Breast epithelium (tissue), 4 donors: ENCODE measurements around the gene LONP2. TPM values are rescaled to one million over a fixed set of nuclear protein-coding genes. Genes with fewer than 3 reads are reported as not detected.
A peak's percentile ranks its signal among the peaks of the same experiment; 100 is the strongest.

ENCODE experiments used
- DNase-seq, 2 donors: peaks; one replicate each; pipeline ENCODE4 v3.0.0-alpha.2; 2019; ENCODE audit warnings: low spot score in 2 of 2
- H3K27ac ChIP-seq, 2 donors: fragments of 200-600 bp; sonication (generic) in 1 of 2; one replicate each; pipeline ENCODE4 v1.5.1; 2016 to 2019; ENCODE audit warnings: mild to moderate bottlenecking in 1 of 2
- H3K27me3 ChIP-seq, 2 donors: fragments of 200-600 bp; sonication (generic) in 1 of 2; one replicate each; pipeline versions ENCODE4 v1.5.1 to v1.6.0; 2017 to 2019; ENCODE audit warnings: control low read depth in 1 of 2, mild to moderate bottlenecking in 1 of 2
- H3K36me3 ChIP-seq: fragments of 200-600 bp; one replicate; pipeline ENCODE4 v1.5.1; 2019
- H3K4me1 ChIP-seq, 2 donors: fragments of 200-600 bp; sonication (generic); one replicate each; pipeline ENCODE4 v1.5.1; 2016 to 2019; ENCODE audit warnings: control low read depth in 1 of 2
- H3K4me3 ChIP-seq, 3 donors: fragments of 200-600 bp; sonication (generic); 1 replicate in 2 of 3; 2 replicates in 1 of 3; pipeline ENCODE4 v1.5.1; 2016 to 2019; ENCODE audit warnings: mild to moderate bottlenecking in 3 of 3, moderate library complexity in 2 of 3
- H3K9me3 ChIP-seq, 2 donors: fragments of 200-600 bp; sonication (generic) in 1 of 2; one replicate each; pipeline ENCODE4 v1.5.1; 2016 to 2019; ENCODE audit warnings: control low read depth in 1 of 2
- POLR2A ChIP-seq: fragments of 450-650 bp; IDR thresholded peaks from one replicate; pipeline ENCODE4 v1.6.1; 2016; ENCODE audit warnings: antibody characterized with exemption, mild to moderate bottlenecking, moderate library complexity
- POLR2AphosphoS5 ChIP-seq, 3 donors: sonication (generic); formaldehyde crosslinking; IDR thresholded peaks; one replicate each; pipeline ENCODE4 v1.6.1; 2017; ENCODE audit warnings: antibody characterized with exemption in 3 of 3
- intact Hi-C: fragments of 100-400 bp; cut with DNase I; formaldehyde crosslinking; loops from one replicate; pipeline ENCODE4 v1.15.1; 2023; ENCODE audit warnings: low total_unique reads
- total RNA-seq, 3 donors: library from RNA; depleted of rRNA; stranded (reverse); fragments of >200 nt; gene quantifications; one replicate each; pipeline ENCODE4 v1.1.0, GENCODE V29; 2016
- TF ChIP-seq, protein P1 (sequence below), 3 donors: fragments of 450-650 bp; IDR thresholded peaks; one replicate each; pipeline ENCODE4 v1.5.1; 2016 to 2017; ENCODE audit warnings: antibody characterized with exemption in 3 of 3, mild to moderate bottlenecking in 3 of 3, moderate library complexity in 3 of 3

LONP2 gene
- total RNA-seq, 3 donors from 2014 or later, result 66.6 to 106 (median 98.9) TPM

DNA sequence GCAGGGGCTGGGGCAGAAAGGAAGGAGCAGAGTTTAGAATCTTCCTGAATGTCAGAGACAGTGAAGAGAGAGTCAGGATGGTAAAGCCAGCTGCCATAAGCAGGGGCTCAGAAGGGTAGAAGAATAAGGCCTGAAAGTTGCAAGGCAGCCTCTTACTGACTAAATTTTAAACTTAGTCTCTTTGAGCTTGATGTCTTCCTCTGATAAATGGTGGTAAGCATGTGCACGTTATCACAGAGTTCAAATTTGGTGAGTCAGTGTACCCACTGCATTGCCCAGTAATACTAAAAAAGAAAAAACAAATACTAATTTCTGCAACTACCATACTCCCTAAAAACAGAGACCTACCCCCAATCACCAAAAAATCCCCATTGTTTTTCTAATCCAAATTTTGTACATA lies 96.0 kb downstream of the LONP2 start:
- no peak for TF ChIP-seq POLR2AphosphoS5 (IDR thresholded peaks at IDR 0.05)
- no peak for TF ChIP-seq POLR2A
- no peaks in the 10 kb centered on the region for H3K27me3 ChIP-seq
- no peaks in the 10 kb centered on the region for H3K4me1 ChIP-seq
- no peaks in the 10 kb centered on the region for H3K9me3 ChIP-seq
- intact Hi-C loops, result no loop called here
- H3K36me3 ChIP-seq, result no peaks in the 10 kb centered on the region
- no peak overlapping the region for H3K4me3 ChIP-seq
- DNase-seq, result no peak
- H3K27ac ChIP-seq, result no peak overlapping the region

DNA sequence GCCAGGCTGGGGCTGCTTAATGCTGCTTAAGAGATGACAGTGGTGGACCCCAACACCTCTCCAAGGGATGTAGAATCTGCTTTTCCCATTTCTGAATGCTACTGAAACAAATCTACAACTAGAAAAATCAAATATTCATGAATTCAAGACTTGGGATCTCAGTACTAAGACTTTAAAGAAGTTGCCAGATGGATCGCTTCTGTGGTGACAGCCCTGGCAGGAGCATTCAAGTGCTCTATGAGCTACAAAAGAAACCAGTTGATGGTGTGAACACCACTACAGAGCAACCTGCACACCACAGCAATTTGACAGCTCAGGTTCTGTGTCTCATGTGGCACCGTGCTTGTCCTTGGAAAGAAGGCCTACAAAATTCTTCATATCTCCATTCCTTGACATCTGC lies 98.5 kb downstream of the LONP2 start:
- TF ChIP-seq POLR2A (no peak), POLR2AphosphoS5 (IDR thresholded peaks at IDR 0.05) (no peak)
- no peaks in the 10 kb centered on the region for H3K27me3 ChIP-seq
- H3K9me3 ChIP-seq, result no peaks in the 10 kb centered on the region
- H3K4me3 ChIP-seq, result no peak overlapping the region
- intact Hi-C loops, result no loop called here
- DNase-seq, result no peak
- H3K27ac ChIP-seq, result no peak overlapping the region
- no peaks in the 10 kb centered on the region for H3K36me3 ChIP-seq
- no peaks in the 10 kb centered on the region for H3K4me1 ChIP-seq

GRCh38 chr16:48347191-48347865 lies 103.2 kb downstream of the LONP2 start:
- DNase-seq, result no peak
- no peak overlapping the region for H3K4me3 ChIP-seq
- no peaks in the 10 kb centered on the region for H3K36me3 ChIP-seq
- H3K9me3 ChIP-seq, result no peaks in the 10 kb centered on the region
- intact Hi-C loops, result no loop called here
- TF ChIP-seq POLR2AphosphoS5 (IDR thresholded peaks at IDR 0.05) (no peak), POLR2A (no peak)
- TF ChIP-seq, protein P1, sequence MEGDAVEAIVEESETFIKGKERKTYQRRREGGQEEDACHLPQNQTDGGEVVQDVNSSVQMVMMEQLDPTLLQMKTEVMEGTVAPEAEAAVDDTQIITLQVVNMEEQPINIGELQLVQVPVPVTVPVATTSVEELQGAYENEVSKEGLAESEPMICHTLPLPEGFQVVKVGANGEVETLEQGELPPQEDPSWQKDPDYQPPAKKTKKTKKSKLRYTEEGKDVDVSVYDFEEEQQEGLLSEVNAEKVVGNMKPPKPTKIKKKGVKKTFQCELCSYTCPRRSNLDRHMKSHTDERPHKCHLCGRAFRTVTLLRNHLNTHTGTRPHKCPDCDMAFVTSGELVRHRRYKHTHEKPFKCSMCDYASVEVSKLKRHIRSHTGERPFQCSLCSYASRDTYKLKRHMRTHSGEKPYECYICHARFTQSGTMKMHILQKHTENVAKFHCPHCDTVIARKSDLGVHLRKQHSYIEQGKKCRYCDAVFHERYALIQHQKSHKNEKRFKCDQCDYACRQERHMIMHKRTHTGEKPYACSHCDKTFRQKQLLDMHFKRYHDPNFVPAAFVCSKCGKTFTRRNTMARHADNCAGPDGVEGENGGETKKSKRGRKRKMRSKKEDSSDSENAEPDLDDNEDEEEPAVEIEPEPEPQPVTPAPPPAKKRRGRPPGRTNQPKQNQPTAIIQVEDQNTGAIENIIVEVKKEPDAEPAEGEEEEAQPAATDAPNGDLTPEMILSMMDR (IDR thresholded peaks at IDR 0.05), result no peak
- H3K27ac ChIP-seq, result no peak overlapping the region
- H3K4me1 ChIP-seq, result no peaks in the 10 kb centered on the region
- no peaks in the 10 kb centered on the region for H3K27me3 ChIP-seq

DNA sequence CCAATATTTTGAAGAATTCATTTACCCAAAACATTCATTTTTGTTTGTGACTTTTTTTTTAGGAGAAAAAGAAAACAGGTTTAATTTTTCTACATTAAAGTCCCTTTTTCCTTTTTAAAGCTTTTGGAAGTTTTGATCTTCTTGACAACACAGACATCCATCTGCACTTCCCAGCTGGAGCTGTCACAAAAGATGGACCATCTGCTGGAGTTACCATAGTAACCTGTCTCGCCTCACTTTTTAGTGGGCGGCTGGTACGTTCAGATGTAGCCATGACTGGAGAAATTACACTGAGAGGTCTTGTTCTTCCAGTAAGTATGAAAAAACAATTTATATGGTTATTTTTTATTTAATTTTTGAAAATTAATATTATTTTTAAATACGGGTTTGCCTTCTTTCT lies 103.9 kb downstream of the LONP2 start:
- no peak overlapping the region for H3K27ac ChIP-seq
- TF ChIP-seq POLR2AphosphoS5 (IDR thresholded peaks at IDR 0.05), result no peak
- TF ChIP-seq, protein P1 (IDR thresholded peaks at IDR 0.05), result no peak
- TF ChIP-seq POLR2A, result no peak
- no peak for DNase-seq
- H3K9me3 ChIP-seq, result no peaks in the 10 kb centered on the region
- H3K27me3 ChIP-seq, result no peaks in the 10 kb centered on the region
- no peak overlapping the region for H3K4me3 ChIP-seq
- no peaks in the 10 kb centered on the region for H3K36me3 ChIP-seq
- intact Hi-C loops, result no loop called here
- no peaks in the 10 kb centered on the region for H3K4me1 ChIP-seq

- H3K4me1 ChIP-seq, result no peaks in the 10 kb centered on the region
- no peaks in the 10 kb centered on the region for H3K27me3 ChIP-seq
- DNase-seq, result no peak
- no peak for TF ChIP-seq POLR2A
- TF ChIP-seq, protein P1 (IDR thresholded peaks at IDR 0.05), result no peak
- TF ChIP-seq POLR2AphosphoS5 (IDR thresholded peaks at IDR 0.05), result no peak
- H3K4me3 ChIP-seq, result no peak overlapping the region
- no peaks in the 10 kb centered on the region for H3K9me3 ChIP-seq
- H3K27ac ChIP-seq, result peak overlapping the region in 1 of 2 donors; percentile 8
- H3K36me3 ChIP-seq, result no peaks in the 10 kb centered on the region
- intact Hi-C loops, result loop anchor here (10.0 kb wide), 1 partner anchor 284 kb away; no protein-coding TSS in a partner anchor
Measured at GRCh38 chr16:48350736-48351135, 106.6 kb downstream of the LONP2 start.

DNA sequence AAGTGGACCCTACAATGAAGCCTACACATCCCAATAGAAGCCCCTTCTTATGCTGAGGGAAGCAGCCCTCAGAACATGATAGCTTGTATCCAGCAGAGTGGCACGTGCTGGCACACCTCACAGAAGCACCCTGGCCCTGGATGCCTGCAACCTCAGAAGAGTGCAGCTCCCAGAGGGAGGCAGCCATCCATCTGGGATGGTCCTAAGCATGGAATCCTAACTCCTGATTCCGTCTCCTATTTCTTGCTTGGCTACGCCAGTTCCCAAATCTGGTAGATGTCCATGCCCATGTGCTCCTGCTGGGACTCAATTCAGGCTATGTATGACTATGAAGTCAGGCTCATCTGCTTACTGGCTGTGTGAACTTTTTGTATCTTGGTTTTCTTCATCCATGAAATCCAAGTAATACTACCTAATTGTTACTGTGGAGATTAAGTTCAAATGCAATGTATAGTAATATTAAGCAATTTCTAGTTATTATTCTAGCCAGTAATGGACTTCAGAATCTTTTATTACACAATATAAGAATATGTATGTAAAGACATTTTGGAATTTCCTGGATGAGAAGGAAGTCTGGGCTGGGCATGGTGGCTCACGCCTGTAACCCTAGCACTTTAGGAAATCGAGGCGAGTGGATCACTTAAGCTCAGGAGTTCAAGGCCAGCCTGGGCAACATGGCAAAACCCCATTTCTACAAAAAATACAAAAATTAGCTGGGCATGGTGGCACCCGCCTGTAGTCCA lies 108.7 kb downstream of the LONP2 start:
- H3K4me1 ChIP-seq, result no peaks in the 10 kb centered on the region
- no peaks in the 10 kb centered on the region for H3K27me3 ChIP-seq
- DNase-seq, result no peak
- H3K9me3 ChIP-seq, result no peaks in the 10 kb centered on the region
- TF ChIP-seq, protein P1 (IDR thresholded peaks at IDR 0.05), result no peak
- TF ChIP-seq POLR2AphosphoS5 (IDR thresholded peaks at IDR 0.05) (no peak), POLR2A (no peak)
- no peak overlapping the region for H3K4me3 ChIP-seq
- intact Hi-C loops, result loop anchor here (10.0 kb wide), 1 partner anchor 282 kb away; no protein-coding TSS in a partner anchor
- H3K27ac ChIP-seq, result no peak overlapping the region
- H3K36me3 ChIP-seq, result no peaks in the 10 kb centered on the region
